HG03159 (cell line): ENCODE results near the gene ZNF701.
A peak's percentile ranks its signal among the peaks of the same experiment; 100 is the strongest.
"Not testable (repeated sequence)": the region's sequence is repeated elsewhere in the genome, so short reads cannot be mapped to it uniquely, and the experiment has no call there.

ENCODE experiments used
- ATAC-seq: cut with Tn5 transposase; IDR thresholded peaks from one replicate; pipeline ENCODE4 v1.9.1; 2021; ENCODE audit warnings: mild to moderate bottlenecking, moderate library complexity; ENCODE audit not compliant: unreplicated experiment

ZNF701 gene

DNA sequence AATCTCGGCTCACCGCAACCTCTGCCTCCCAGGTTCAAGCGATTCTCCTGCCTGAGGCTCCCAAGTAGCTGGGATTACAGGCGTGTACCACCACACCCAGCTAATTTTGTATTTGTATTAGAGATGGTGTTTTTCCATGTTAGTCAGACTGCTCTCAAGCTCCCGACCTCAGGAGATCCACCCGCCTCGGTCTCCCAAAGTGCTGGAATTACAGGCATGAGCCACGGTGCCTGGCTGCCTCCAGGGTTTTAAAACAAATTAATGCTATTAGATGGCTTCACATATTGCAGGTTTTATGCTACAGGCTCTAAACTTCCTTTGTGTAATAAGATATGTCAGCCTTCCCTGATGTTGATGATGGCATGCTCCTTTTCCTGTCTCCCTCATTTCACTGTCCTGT lies 8.5 kb upstream of the ZNF701 start:
- not testable (repeated sequence) for ATAC-seq

DNA sequence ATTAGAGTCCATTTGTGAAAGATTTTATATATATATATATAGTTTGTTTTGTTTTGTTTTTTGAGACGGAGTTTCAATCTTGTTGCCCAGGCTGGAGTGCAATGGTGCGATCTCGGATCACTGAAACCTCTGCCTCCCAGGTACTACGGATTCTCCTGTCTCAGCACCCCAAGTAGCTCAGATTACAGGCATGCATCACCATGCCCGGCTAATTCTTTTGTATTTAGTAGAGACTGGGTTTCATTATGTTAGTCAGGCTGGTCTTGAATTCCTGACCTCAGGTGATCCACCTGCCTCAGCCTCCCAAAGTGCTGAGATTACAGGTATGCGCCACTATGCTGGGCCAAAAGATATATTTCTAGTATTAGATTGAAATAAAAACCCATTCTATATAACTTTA lies 4.0 kb upstream of the ZNF701 start:
- ATAC-seq, result no peak

DNA sequence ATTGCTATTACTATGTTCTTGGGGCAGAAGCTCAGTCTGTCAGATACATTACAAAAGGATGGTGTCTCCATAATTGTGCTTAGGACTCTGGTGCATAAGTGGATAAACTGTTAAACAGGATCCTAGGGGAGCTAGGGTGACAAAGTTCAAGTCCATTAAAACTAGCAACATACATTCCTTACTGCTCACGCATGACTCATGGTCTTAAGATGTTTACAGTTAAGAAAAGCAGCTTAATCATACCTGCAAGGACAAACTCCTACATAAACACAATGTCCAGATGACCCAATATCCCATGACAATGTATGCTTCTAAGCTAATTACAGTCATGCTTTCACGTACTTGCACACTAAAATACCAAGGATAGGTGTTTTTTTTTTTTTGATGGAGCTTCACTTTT lies 3.5 kb upstream of the ZNF701 start:
- no peak for ATAC-seq

DNA sequence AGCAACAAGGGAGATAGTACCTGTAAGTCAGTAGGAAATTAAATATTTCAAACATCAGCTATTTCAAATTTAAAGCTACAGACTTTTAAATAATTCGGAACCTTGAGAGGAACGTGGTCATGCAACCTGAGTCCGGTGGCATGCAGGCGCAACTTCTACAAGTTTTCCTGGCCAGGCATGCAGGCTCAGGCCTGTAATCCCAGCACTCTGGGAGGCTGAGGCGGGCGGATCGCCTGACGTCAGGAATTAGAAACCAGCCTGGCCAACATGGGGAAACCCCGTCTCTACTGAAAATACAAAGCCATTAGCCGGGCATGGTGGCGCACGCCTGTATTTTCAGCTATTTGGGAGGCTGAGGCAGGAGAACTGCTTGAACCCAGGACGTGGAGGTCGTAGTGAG lies 2.2 kb upstream of the ZNF701 start:
- no peak for ATAC-seq

DNA sequence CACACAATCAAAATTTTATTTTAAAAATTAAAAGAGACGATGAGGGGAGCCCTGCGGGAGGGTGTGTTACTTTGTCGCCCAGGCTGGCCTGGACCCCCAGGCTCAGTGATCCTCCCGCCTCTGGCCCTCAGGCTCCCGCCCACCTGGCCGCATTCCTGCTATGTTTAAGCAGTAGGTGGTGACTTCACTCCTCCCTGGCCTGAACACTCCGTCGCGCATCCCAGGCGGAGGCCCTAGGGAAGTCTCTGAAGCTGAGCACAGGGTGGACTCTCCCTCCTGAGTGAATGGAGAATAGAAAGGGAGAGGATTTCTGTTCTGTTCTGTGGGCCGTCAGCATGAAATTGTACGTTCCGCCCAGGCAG lies 468 bp upstream of the ZNF701 start:
- ATAC-seq, result not testable (repeated sequence)

DNA sequence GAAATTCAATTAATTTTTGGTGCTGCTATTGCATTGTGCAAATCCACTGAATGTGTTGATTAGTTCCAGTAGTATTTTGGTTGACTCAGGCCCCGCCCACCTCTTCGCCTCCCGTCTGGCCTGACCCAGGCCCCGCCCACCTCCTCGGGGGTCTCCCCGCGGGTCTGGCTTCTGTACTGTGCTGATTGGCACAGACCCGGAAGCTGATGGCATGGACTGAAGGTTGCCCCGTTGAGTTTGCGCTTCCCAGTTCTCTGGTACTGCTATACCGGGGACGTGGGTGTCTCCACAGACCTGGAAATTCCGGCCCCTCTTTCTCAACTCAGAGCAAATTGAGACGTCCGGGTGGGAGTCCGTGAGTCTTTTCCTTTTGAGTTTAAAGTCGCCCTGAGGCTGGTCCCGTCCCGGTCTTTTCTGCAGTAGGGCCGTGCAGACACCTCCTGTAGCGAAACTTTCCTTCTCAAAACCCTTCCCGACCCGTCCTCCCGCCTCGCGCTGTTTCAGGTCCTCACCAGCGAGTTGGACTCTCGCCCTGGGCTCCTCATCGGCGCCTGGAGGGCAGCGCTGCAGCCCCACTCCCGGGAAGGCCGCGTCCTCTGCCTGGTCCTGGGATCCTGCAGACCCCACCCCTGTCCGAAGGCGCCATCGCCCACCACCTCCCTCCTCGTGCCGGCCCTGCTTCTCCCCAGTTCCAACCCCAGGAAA lies 14.8 kb downstream of the ZNF701 start:
- ATAC-seq, result no peak

DNA sequence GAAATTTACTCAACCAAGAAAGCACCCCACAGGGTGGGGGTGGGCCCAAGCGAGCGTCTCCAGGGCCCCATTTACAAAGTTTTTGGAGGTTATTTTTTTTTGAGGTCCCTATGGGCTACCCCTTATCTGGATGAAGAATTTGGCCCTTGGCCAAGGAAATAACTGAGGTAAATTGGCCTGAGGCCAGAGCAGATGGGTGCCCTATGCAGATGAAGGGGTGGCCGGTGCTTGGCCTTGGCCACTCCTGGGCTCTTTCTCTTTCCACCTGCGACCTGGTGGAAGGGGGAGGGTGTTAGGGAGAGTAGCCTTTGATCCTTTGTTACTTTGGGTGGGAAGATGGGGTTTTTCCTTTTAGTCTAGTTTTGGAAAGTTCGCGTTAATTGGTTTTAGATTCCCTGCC lies 15.5 kb downstream of the ZNF701 start:
- no peak for ATAC-seq

DNA sequence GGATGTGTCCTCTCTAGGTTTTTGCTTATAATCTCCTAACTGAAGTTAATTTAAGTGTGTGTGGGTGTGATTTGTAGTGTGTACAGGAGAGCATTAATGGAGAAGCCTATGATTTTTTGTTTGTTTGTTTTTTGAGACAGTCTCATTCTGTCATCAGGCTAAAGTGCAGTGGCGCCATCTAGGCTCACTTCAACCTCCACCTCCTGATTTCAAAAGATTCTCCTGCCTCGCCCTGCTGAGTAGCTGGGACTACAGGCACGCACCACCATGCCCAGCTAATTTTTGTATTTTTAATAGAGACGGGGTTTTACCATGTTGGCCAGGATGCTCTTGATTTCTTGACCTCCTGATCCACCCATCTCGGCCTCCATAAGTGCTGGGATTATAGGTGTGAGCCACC lies 20.6 kb downstream of the ZNF701 start:
- ATAC-seq, result no peak

DNA sequence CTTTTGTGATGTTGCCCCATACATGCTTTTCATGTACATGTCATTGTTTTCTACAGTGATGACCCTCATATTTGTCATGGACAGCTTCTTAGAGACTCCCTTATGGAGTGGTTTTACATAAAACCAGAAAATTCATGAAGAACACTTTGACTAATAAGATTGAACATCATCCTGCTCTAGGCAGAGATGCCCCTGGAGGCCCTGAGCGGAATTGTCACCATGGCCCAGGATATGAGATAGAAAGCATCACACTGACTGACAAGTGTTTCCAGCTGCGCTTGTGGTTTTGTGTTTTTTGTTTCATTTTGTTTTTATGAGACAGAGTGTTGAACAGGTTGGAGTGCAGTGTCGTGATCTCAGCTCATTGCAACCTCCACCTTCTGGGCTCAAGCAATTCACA lies 22.2 kb downstream of the ZNF701 start:
- no peak for ATAC-seq

DNA sequence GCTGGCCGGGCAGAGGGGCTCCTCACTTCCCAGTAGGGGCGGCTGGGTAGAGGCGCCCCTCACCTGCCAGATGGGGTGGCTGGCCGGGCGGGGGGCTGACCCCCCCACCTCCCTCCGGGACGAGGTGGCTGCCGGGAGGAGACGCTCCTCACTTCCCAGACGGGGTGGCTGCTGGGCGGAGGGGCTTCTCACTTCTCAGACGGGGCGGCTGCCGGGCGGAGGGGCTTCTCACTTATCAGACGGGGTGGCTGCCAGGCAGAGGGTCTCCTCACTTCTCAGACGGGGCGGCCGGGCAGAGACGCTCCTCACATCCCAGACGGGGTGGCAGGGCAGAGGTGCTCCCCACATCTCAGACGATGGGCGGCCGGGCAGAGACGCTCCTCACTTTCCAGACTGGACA lies 23.4 kb downstream of the ZNF701 start:
- ATAC-seq, result not testable (repeated sequence)

DNA sequence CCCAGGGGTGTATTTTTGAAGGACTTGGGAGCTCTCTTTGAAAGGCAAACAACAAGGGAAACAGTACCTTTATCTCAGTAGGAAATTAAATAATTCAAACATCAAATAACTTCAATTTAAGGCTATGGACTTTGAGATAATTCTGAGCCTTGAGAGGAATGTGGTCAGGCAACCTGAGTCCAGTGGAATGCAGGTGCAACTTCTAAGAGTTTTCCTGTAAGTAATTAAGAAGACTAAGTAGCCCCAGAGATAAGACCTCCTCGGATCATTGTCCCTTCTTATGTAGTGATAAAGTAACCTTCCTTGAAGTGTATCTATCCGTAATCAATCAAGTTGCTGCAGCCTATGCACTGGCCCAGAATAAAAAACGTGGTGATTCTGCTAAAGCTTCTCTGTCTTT lies 29.2 kb downstream of the ZNF701 start:
- ATAC-seq, result no peak

DNA sequence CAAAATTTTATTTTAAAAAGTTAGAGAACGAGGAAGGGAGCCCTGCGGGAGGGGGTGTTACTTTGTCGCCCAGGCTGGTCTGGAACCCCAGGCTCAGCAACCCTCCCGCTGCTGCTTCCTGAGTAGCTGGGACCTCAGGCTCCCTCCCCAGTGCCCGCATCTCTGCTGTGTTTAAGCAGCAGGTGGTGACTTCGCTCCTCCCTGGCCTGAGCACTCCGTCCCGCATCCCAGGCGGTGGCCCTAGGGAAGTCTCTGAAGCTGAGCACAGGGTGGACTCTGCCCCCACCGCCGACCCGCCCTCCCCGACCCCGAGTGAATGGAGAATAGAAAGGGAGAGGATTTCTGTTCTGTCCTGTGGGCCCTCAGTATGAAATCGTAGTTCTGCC lies 30.5 kb downstream of the ZNF701 start:
- peak; percentile 20 for ATAC-seq

DNA sequence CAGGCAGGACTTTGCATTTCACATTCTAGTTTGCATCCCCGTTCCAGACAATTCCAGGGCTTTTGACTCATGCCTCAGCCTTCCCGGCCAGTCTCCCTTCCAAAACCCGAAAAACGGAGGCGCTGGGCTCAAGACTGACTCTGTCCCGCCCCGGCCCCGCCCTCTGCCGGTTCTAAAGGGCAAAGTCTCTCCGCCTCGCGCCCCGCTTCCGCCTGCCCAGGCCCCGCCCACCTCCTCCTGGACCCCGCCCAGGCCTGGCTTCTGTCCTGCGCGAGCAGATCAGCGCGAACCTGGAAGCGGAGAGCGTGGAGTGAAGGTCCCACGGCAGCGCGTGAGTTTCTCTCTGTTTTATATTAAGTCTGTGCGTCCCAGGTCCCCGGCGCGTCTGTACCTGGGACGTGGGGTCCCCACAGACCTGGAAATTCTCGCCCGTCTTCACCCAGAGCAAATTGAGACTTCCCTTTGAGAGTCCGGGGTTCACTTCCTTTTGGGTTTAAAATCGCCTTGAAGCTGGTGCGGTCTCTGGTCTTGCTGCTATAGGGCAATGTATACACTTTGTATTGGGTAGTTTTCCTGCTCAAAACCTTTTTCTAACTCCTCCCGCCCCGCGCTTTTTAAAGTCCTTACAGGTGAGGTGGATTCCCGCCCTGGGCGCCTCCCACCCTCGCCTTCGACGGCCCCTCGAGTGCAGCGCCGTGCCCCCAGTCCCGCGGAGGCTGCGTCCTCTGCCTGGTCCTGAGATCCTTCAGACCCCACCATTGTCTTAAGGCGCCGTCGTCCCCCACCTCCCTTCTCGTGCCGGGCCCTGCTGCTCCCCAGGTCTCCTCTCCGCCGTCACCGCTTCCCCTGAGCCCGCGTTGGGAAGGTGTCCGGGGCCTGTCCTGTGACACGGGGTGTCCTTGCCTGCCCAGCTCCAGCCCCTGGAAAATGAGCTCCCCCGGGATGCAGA lies 31.2 kb downstream of the ZNF701 start:
- ATAC-seq, result peak; percentile 93

DNA sequence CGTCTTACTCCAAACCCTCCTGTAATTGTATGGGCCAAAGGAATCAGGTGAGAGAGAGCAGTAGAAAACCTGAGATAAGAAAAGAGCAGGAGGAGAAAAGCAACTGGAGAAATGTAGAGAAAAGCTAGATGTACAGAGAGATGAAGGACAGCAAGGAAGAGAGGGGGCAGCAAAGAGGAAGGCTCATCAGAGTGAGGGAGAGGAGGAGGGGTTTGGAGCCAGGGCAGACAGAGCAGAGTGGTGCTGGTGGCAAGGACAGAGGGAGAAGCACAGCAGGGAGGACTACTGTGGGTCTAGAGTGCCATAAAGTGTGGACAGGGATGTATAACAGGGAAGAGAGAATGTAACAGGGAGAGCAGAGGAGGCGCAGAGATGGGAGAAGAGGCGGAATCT lies 31.9 kb downstream of the ZNF701 start:
- ATAC-seq, result not testable (repeated sequence)

DNA sequence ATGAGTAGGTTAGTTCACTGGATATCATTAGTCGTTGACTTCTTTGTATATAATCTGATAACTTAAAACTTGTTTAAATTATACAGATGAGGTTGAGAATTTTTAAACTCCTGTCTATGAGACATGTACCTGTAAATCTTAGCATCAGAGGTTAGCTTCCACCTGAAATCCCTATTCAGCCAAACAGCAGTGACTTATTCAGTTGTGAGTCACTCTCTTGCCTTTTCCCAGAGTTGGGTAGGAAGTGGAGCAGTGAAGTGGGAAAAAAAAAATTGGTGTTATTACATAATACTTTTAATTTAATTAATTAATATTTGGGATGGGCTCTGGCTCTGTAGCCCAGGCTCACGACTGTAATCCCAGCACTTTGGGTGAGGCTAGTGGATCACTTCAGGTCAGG lies 32.9 kb downstream of the ZNF701 start:
- no peak for ATAC-seq

DNA sequence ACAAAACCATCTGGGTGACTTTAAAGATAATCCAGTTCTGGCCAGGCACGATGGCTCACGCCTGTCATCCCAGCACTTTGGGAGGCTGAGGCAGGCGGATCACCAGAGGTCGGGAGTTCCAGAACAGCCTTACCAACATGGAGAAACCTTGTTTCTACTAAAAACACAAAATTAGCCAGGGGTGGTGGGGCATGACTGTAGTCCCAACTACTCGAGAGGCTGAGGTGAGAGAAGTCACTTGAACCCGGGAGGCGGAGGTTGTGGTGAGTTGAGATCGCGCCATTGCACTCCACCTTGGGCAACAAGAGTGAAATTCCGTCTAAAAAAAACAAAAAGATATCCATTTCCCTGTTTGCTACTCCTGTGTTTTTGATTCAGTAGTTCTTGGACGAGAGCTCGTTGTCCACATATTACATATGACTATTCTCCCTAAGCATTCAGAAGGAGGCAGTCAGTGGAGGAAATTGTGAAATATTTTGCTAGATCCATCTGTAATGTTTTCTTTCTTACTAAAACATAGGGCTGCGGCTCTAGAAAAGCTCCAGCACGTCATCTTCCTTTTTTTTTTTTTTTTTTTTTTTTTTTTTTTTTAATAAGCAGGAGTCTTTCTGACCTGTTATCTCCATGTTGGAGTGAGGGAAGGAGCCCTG lies 33.6 kb downstream of the ZNF701 start:
- no peak for ATAC-seq

DNA sequence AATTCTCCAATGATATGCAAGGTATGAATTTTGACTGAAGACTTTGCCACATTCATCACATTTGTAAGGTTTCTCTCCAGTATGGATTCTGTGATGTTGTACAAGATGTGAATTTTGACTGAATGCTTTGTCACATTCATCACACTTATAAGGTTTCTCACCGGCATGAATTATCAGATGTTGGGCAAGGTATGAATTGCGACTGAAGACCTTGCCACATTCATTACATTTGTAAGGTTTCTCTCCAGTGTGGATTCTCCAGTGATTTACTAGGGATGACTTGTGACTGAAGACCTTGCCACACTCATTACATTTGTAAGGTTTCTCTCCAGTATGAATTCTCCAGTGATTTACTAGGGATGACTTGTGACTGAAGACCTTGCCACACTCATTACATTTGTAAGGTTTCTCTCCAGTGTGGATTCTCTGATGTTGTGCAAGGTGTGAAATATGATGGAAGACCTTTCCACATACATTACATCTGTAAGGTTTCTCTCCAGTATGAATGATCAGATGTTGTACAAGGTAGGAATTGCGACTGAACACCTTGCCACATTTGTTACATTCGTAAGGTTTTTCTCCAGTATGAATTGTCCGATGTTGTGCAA lies 43.3 kb downstream of the ZNF701 start:
- no peak for ATAC-seq

DNA sequence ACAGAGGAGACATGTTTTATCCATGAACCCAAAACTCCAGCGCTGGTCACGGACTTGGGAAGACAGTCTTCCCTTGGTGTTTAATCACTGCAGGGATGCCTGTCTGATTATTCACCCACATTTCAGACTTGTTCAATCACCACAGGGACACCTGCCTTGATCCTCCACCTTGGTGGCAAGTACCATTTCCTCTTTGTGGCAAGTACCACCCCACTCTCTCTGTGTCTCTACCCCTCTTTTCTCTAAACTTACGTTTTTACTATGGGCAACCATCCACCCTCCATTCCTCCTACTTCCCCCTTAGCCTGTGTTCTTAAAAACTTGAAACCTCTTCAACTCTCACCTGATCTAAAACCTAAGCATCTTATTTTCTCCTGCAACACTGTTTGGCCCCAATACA lies 51.3 kb downstream of the ZNF701 start:
- no peak for ATAC-seq

DNA sequence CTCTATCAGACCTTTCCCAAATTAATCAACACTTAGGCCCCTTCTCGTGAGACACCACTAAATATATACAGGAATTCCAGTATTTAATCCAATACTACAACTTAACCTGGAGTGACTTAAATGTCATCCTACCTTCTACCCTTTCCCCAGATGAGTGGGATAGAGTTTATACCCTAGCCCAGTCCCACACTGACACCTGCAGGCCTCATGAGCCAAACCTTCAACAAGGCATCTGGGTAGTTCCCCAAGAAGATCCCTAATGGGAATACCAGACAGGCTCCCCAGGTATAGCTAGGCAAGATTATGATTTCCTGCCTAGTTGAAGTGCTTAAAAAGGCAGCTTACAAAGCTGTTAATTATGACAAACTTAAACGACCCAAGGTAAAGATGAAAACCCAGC lies 52.2 kb downstream of the ZNF701 start:
- ATAC-seq, result no peak

DNA sequence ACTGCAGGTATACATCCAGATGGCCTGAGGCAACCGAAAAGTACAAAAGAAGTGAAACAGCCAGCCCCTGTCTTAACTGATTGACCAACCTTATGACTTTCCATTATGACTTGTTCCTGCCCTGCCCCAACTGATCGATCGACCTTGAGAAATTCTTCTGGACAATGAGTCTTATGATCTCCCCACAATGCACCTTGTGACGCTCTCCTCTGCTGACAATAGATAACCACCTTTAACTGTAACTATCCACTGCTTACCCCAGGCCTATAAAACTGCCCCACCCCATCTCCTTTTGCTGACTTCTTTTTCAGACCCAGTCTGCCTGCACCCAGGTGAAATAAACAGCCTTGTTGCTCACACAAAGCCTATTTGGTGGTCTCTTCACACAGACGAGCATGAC lies 56.8 kb downstream of the ZNF701 start:
- ATAC-seq, result no peak

DNA sequence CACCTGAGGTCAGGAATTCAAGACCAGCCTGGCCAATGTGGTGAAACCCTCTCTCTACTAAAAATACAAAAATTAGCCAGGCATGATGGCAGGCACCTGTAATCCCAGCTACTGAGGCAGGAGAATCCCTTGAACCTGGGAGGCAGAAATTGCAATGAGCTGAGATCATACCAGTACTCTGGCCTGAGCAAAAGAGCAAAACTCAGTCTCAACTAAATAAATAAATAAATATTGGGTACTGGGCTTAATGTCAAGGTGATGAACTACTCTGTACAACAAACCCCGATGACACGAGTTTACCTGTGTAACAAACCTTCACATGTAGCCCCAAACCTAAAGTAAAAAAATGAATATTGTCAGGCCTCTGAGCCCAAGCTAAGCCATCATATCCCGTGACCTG lies 57.4 kb downstream of the ZNF701 start:
- not testable (repeated sequence) for ATAC-seq
